Endodermal cell (in vitro differentiated cells): ENCODE measurements around the gene TNNT2. TPM values are rescaled to one million over a fixed set of nuclear protein-coding genes. Genes with fewer than 3 reads are reported as not detected.

Source experiments
- DNase-seq: peaks from one replicate; pipeline ENCODE4 v3.0.0-alpha.2; 2017
- H3K27ac ChIP-seq: 2 replicates; pipeline ENCODE4 v1.5.1; 2013; ENCODE audit warnings: mild to moderate bottlenecking, low read depth, low read length, moderate library complexity
- H3K27me3 ChIP-seq: 2 replicates; pipeline ENCODE4 v1.6.1; 2013; ENCODE audit warnings: mild to moderate bottlenecking, low read length, moderate library complexity; ENCODE audit not compliant: insufficient read depth, control insufficient read depth, poor library complexity, severe bottlenecking
- H3K36me3 ChIP-seq: 2 replicates; pipeline ENCODE4 v1.7.0; 2013; ENCODE audit warnings: mild to moderate bottlenecking, low read length, moderate library complexity; ENCODE audit not compliant: control insufficient read depth, insufficient read depth
- H3K4me1 ChIP-seq: one replicate; pipeline ENCODE4 v1.7.0; 2013; ENCODE audit warnings: low read length; ENCODE audit not compliant: control insufficient read depth, insufficient read depth
- H3K4me3 ChIP-seq: 2 replicates; pipeline ENCODE4 v1.5.1; 2013; ENCODE audit warnings: mild to moderate bottlenecking, low read length, moderate library complexity
- H3K9ac ChIP-seq: 2 replicates; pipeline ENCODE4 v1.6.1; 2013; ENCODE audit warnings: mild to moderate bottlenecking, low read length, moderate library complexity; ENCODE audit not compliant: poor library complexity, severe bottlenecking; ENCODE audit errors: extremely low read depth
- H3K9me3 ChIP-seq: 2 replicates; pipeline ENCODE4 v1.6.1; 2013; ENCODE audit warnings: mild to moderate bottlenecking, low read length, moderate library complexity; ENCODE audit not compliant: control insufficient read depth
- H3K27ac Mint-ChIP-seq: 2 replicates; pipeline ENCODE4 v1.8.0; 2020; ENCODE audit warnings: mixed read lengths
- H3K27me3 Mint-ChIP-seq: 2 replicates; pipeline ENCODE4 v1.8.0; 2021; ENCODE audit warnings: mild to moderate bottlenecking, mixed read lengths; ENCODE audit not compliant: insufficient read depth
- H3K36me3 Mint-ChIP-seq: 2 replicates; pipeline ENCODE4 v1.8.0; 2020; ENCODE audit warnings: low read depth, mixed read lengths
- H3K4me1 Mint-ChIP-seq: 2 replicates; pipeline ENCODE4 v1.8.0; 2020; ENCODE audit warnings: mixed read lengths
- H3K4me3 Mint-ChIP-seq: 2 replicates; pipeline ENCODE4 v1.8.0; 2020; ENCODE audit warnings: mild to moderate bottlenecking, moderate library complexity, mixed read lengths
- H3K9me3 Mint-ChIP-seq: 2 replicates; pipeline ENCODE4 v1.8.0; 2020; ENCODE audit warnings: mild to moderate bottlenecking, mixed read lengths
- WGBS, 2 experiments: methylation state at CpG; one replicate each; pipeline versions ENCODE4 v1.1.5 to v1.1.7; 2013; ENCODE audit warnings: missing lambda C conversion rate in 2 of 2, mixed read lengths in 1 of 2; ENCODE audit not compliant: insufficient coverage in 1 of 2, insufficient read length in 1 of 2; 5-methylcytosine and 5-hydroxymethylcytosine counted together
- total RNA-seq, 2 donors: library from RNA; stranded (reverse); fragmentation: NEBNext Ultra II Directional in 1 of 2; extraction: Animal tissue kit (Norgen Biotek cat#: 25700) in 1 of 2; gene quantifications; 2 replicates in 1 of 2; 3 replicates in 1 of 2; pipeline ENCODE4 v1.2.1, GENCODE V29; 2021
- TF ChIP-seq, protein P1 (sequence below): fragments of 200-600 bp; sonication (generic); conservative IDR thresholded peaks from 2 replicates; pipeline ENCODE4 v1.5.0; 2021; ENCODE audit warnings: antibody characterized with exemption, mild to moderate bottlenecking

Gene TNNT2
- total RNA-seq, 2 donors from 2014 or later = 0.35 to 0.88 TPM

DNA sequence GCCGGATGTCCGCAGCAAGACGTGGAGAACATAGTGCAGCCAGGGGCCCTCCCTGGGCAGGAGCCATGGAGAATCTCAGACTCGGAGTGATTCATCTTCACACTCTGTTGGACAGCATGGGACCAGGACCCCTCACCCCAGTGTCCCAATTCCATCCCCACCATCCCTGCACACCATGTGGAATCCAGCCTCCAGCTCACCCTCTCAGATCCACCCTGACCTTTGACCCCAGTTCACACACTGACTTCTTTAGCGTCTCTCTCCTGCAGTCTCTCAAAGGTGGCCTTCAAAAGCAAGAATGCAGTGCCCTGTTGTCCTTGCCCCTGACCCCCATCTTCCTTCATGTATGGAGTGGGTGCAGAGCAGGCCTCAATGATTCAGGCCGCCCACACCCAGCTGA is 46.2 kb upstream of the TNNT2 start:
- H3K9me3 Mint-ChIP-seq = peaks cover 4% of the 10 kb centered on the region
- WGBS, 2 experiments = 95 to 100% methylated on average over 2 to 6 of the region's 6 CpGs

DNA sequence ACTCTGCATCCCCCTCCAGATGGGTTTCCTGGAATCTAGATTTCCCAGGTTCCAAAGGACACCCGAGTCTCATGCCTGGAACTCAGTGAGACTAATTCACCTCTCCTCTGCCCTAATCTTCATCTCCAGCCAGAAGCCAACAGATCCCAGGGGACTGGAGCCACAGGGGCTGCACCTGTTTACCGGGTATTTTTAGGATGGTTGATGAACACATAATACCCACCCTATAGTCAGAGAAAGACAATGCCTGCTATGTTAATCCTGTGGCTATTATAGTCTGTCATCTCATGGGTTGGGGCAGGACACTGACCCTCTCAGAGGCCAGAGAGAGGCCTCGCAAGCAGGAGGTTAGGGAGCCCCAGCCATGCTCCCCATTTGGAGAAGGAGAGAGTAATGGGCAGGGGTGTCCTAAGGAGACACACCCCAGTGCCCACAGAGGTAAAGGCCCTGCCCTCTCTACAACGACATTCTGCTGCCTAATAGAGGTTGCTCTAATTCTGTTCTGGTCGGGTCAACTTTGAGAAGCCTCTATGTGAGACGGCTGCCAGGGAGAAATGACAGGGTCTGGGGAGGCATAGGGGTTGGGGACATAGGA is 45.1 kb upstream of the TNNT2 start:
- Histone ChIP-seq H3K36me3 (no peaks in the 10 kb centered on the region), H3K27ac (no peak overlapping the region), H3K9ac (no peak overlapping the region), H3K4me1 (peaks cover 7% of the 10 kb centered on the region), H3K4me3 (no peak overlapping the region), H3K27me3 (no peaks in the 10 kb centered on the region), H3K9me3 (peaks cover 9% of the 10 kb centered on the region)
- H3K27ac Mint-ChIP-seq = no peak overlapping the region
- no peaks in the 10 kb centered on the region for H3K36me3 Mint-ChIP-seq
- no peak for DNase-seq
- H3K4me1 Mint-ChIP-seq = peaks cover 12% of the 10 kb centered on the region
- no peaks in the 10 kb centered on the region for H3K27me3 Mint-ChIP-seq
- H3K4me3 Mint-ChIP-seq = no peak overlapping the region
- WGBS, 2 experiments = 83 to 93% methylated on average over 5 to 6 of the region's 6 CpGs
- TF ChIP-seq, protein P1, sequence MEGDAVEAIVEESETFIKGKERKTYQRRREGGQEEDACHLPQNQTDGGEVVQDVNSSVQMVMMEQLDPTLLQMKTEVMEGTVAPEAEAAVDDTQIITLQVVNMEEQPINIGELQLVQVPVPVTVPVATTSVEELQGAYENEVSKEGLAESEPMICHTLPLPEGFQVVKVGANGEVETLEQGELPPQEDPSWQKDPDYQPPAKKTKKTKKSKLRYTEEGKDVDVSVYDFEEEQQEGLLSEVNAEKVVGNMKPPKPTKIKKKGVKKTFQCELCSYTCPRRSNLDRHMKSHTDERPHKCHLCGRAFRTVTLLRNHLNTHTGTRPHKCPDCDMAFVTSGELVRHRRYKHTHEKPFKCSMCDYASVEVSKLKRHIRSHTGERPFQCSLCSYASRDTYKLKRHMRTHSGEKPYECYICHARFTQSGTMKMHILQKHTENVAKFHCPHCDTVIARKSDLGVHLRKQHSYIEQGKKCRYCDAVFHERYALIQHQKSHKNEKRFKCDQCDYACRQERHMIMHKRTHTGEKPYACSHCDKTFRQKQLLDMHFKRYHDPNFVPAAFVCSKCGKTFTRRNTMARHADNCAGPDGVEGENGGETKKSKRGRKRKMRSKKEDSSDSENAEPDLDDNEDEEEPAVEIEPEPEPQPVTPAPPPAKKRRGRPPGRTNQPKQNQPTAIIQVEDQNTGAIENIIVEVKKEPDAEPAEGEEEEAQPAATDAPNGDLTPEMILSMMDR = no peak
- peaks cover 4% of the 10 kb centered on the region for H3K9me3 Mint-ChIP-seq

More for the DNA sequence above, 46.2 kb upstream of the TNNT2 start:
- Mint-ChIP-seq H3K4me3 (no peak overlapping the region), H3K36me3 (no peaks in the 10 kb centered on the region), H3K4me1 (peaks cover 12% of the 10 kb centered on the region), H3K27ac (no peak overlapping the region), H3K27me3 (no peaks in the 10 kb centered on the region)
- Histone ChIP-seq H3K27me3 (no peaks in the 10 kb centered on the region), H3K9me3 (peaks cover 9% of the 10 kb centered on the region), H3K4me1 (peaks cover 7% of the 10 kb centered on the region), H3K27ac (no peak overlapping the region), H3K9ac (no peak overlapping the region), H3K4me3 (no peak overlapping the region), H3K36me3 (no peaks in the 10 kb centered on the region)
- TF ChIP-seq, protein P1 = no peak
- no peak for DNase-seq

DNA sequence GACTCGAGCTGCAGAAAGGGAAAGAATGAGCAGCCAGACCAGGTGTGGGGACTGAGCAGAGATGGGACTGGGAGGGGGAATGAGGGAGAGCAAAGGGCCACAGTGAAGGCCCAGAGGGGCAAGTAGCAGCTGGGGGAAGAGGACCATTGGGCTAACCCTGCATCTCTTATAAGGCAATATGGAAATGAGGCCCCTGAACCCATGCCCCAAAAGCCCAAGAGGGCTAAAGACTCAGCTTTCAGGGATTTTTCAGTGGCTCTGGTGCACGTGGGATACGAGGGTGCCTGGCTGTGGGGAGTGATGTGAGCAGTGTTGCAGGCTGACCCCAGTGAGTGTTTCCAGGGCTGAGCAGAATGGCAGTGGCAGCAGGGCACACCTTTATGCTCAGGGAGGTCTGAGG is 44.5 kb upstream of the TNNT2 start:
- H3K36me3 Mint-ChIP-seq = no peaks in the 10 kb centered on the region
- no peak overlapping the region for H3K27ac Mint-ChIP-seq
- no peak overlapping the region for H3K27ac ChIP-seq
- peaks cover 12% of the 10 kb centered on the region for H3K4me1 Mint-ChIP-seq
- H3K4me1 ChIP-seq = peaks cover 7% of the 10 kb centered on the region
- DNase-seq = no peak
- H3K9ac ChIP-seq = no peak overlapping the region
- no peaks in the 10 kb centered on the region for H3K36me3 ChIP-seq
- H3K4me3 ChIP-seq = no peak overlapping the region
- TF ChIP-seq, protein P1 = no peak
- peaks cover 4% of the 10 kb centered on the region for H3K9me3 Mint-ChIP-seq
- H3K27me3 Mint-ChIP-seq = no peaks in the 10 kb centered on the region
- WGBS, 2 experiments = 77 to 78% methylated on average over 1 to 3 of the region's 3 CpGs
- peaks cover 9% of the 10 kb centered on the region for H3K9me3 ChIP-seq
- no peak overlapping the region for H3K4me3 Mint-ChIP-seq
- no peaks in the 10 kb centered on the region for H3K27me3 ChIP-seq
